ENCODE measurements around the gene CD93.

The CD93 gene

GRCh38 chr20:23129891-23130621, 43.9 kb upstream of the CD93 start:
- DNase-seq (ENCODE audit: low read depth) = no peak
- no peak overlapping the region for H3K4me3 ChIP-seq (ENCODE audit: low read length)
- TF ChIP-seq CTCF (conservative IDR thresholded peaks at IDR 0.05; ENCODE audit: low read depth, low read length) = no peak

GRCh38 chr20:23129266-23129665, 43.1 kb upstream of the CD93 start:
- no peak overlapping the region for H3K4me3 ChIP-seq (ENCODE audit: low read length)
- TF ChIP-seq CTCF (conservative IDR thresholded peaks at IDR 0.05; ENCODE audit: low read depth, low read length) = no peak
- DNase-seq (ENCODE audit: low read depth) = no peak

- H3K4me3 ChIP-seq (ENCODE audit: low read length) = no peak overlapping the region
- no peak for DNase-seq (ENCODE audit: low read depth)
- TF ChIP-seq CTCF (conservative IDR thresholded peaks at IDR 0.05; ENCODE audit: low read depth, low read length) = no peak
Observed at GRCh38 chr20:23128461-23129125, 42.5 kb upstream of the CD93 start.

GRCh38 chr20:23127506-23128279, 41.6 kb upstream of the CD93 start:
- TF ChIP-seq CTCF (conservative IDR thresholded peaks at IDR 0.05; ENCODE audit: low read depth, low read length) = no peak
- H3K4me3 ChIP-seq (ENCODE audit: low read length) = no peak overlapping the region
- DNase-seq (ENCODE audit: low read depth) = no peak

- no peak for TF ChIP-seq CTCF (conservative IDR thresholded peaks at IDR 0.05; ENCODE audit: low read depth, low read length)
- DNase-seq (ENCODE audit: low read depth) = no peak
- H3K4me3 ChIP-seq (ENCODE audit: low read length) = no peak overlapping the region
Observed at GRCh38 chr20:23126281-23127061, 40.3 kb upstream of the CD93 start.

- no peak for DNase-seq (ENCODE audit: low read depth)
- no peak for TF ChIP-seq CTCF (conservative IDR thresholded peaks at IDR 0.05; ENCODE audit: low read depth, low read length)
- H3K4me3 ChIP-seq (ENCODE audit: low read length) = no peak overlapping the region
Observed at GRCh38 chr20:23125625-23126191, 39.6 kb upstream of the CD93 start.

Data from retinal pigment epithelial cell (primary cell).